ENCODE data around the gene CCN5. TPM values are rescaled to one million over a fixed set of nuclear protein-coding genes. Genes with fewer than 3 reads are reported as not detected.
A peak's percentile ranks its signal among the peaks of the same experiment; 100 is the strongest.

CCN5 gene
- total RNA-seq, 1 donor from 2014 or later, result 37.0 TPM

- intact Hi-C loops (cut with micrococcal nuclease), result no loop called here
- Histone ChIP-seq H3K27me3 (ENCODE audit: low read depth) (no peaks in the 10 kb centered on the region), H3K9me3 (replicated peaks) (no peaks in the 10 kb centered on the region), H3K4me1 (peaks cover 55% of the 10 kb centered on the region), H3K27ac (replicated peaks) (peak overlapping the region; percentile 85), H3K4me3 (peak overlapping the region; percentile 20), H3K36me3 (no peaks in the 10 kb centered on the region)
- peak; percentile 91 for DNase-seq
- TF ChIP-seq, protein P1, sequence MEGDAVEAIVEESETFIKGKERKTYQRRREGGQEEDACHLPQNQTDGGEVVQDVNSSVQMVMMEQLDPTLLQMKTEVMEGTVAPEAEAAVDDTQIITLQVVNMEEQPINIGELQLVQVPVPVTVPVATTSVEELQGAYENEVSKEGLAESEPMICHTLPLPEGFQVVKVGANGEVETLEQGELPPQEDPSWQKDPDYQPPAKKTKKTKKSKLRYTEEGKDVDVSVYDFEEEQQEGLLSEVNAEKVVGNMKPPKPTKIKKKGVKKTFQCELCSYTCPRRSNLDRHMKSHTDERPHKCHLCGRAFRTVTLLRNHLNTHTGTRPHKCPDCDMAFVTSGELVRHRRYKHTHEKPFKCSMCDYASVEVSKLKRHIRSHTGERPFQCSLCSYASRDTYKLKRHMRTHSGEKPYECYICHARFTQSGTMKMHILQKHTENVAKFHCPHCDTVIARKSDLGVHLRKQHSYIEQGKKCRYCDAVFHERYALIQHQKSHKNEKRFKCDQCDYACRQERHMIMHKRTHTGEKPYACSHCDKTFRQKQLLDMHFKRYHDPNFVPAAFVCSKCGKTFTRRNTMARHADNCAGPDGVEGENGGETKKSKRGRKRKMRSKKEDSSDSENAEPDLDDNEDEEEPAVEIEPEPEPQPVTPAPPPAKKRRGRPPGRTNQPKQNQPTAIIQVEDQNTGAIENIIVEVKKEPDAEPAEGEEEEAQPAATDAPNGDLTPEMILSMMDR (IDR thresholded peaks at IDR 0.05; ENCODE audit: borderline replicate concordance), result peak; percentile 23
Observed at GRCh38 chr20:44702776-44703175, 12.4 kb upstream of the CCN5 start.

GRCh38 chr20:44703183-44703925, 11.8 kb upstream of the CCN5 start:
- Histone ChIP-seq H3K27me3 (ENCODE audit: low read depth) (no peaks in the 10 kb centered on the region), H3K9me3 (replicated peaks) (no peaks in the 10 kb centered on the region), H3K36me3 (no peaks in the 10 kb centered on the region), H3K4me3 (no peak overlapping the region), H3K4me1 (peaks cover 55% of the 10 kb centered on the region), H3K27ac (replicated peaks) (peak overlapping the region; percentile 85)
- intact Hi-C loops (cut with micrococcal nuclease), result no loop called here
- TF ChIP-seq, protein P1 (IDR thresholded peaks at IDR 0.05; ENCODE audit: borderline replicate concordance), result no peak
- no peak for DNase-seq

DNA sequence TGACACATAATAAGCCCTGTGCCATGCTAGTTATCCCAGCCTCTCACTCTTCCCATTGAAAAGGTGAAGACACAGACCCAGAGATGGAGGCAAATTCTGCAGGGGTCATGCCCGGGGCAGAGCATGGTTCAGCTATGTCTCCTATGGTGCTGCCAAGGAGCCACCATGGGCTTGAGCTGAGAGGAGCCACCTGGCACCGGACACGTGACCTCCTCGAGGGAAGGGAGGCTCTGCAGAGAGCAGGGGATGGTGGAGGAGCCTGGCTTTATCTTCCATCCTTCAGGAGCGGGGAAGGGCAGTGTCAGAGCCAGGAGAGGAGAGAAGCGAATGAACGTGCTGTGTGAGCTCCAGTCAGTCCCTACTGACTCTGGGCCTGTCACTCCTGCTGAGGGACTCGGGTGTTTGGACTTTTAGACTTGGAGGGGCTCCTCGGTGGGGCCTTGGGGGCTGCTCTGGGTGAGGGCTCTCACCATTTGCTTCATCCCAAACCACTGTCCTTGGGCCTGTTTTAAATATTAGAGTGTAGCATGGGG, 11.1 kb upstream of the CCN5 start:
- intact Hi-C loops (cut with micrococcal nuclease), result no loop called here
- no peaks in the 10 kb centered on the region for H3K36me3 ChIP-seq
- TF ChIP-seq, protein P1 (IDR thresholded peaks at IDR 0.05; ENCODE audit: borderline replicate concordance), result no peak
- no peaks in the 10 kb centered on the region for H3K9me3 ChIP-seq (replicated peaks)
- no peak overlapping the region for H3K4me3 ChIP-seq
- peak overlapping the region; percentile 85 for H3K27ac ChIP-seq (replicated peaks)
- H3K27me3 ChIP-seq (ENCODE audit: low read depth), result no peaks in the 10 kb centered on the region
- DNase-seq, result no peak
- peaks cover 55% of the 10 kb centered on the region for H3K4me1 ChIP-seq

GRCh38 chr20:44704551-44704971, 10.6 kb upstream of the CCN5 start:
- TF ChIP-seq, protein P1 (IDR thresholded peaks at IDR 0.05; ENCODE audit: borderline replicate concordance), result no peak
- Histone ChIP-seq H3K36me3 (no peaks in the 10 kb centered on the region), H3K27me3 (ENCODE audit: low read depth) (no peaks in the 10 kb centered on the region), H3K4me3 (no peak overlapping the region), H3K4me1 (peaks cover 55% of the 10 kb centered on the region), H3K27ac (replicated peaks) (peak overlapping the region; percentile 85), H3K9me3 (replicated peaks) (no peaks in the 10 kb centered on the region)
- DNase-seq, result no peak
- intact Hi-C loops (cut with micrococcal nuclease), result no loop called here

- H3K27me3 ChIP-seq (ENCODE audit: low read depth), result no peaks in the 10 kb centered on the region
Observed at GRCh38 chr20:44705364-44706094, 9.6 kb upstream of the CCN5 start.

More at GRCh38 chr20:44705364-44706094, 9.6 kb upstream of the CCN5 start:
- peaks cover 53% of the 10 kb centered on the region for H3K4me1 ChIP-seq
- no peak for DNase-seq
- H3K27ac ChIP-seq (replicated peaks), result peak overlapping the region; percentile 85
- intact Hi-C loops (cut with micrococcal nuclease), result no loop called here
- H3K9me3 ChIP-seq (replicated peaks), result no peaks in the 10 kb centered on the region
- no peaks in the 10 kb centered on the region for H3K36me3 ChIP-seq
- H3K4me3 ChIP-seq, result no peak overlapping the region
- TF ChIP-seq, protein P1 (IDR thresholded peaks at IDR 0.05; ENCODE audit: borderline replicate concordance), result no peak
